Nephron progenitor cell (in vitro differentiated cells): Measurements from ENCODE around the gene YTHDF1.
"Not testable (repeated sequence)": the region's sequence is repeated elsewhere in the genome, so short reads cannot be mapped to it uniquely, and the experiment has no call there.

Experiments used
- DNase-seq: peaks from one replicate; pipeline ENCODE4 v3.0.0; 2021
- H3K27ac Mint-ChIP-seq: 2 replicates; pipeline ENCODE4 v1.8.0; 2021; ENCODE audit warnings: mild to moderate bottlenecking, moderate library complexity, mixed read lengths
- H3K27me3 Mint-ChIP-seq: 2 replicates; pipeline ENCODE4 v1.8.0; 2021; ENCODE audit warnings: mild to moderate bottlenecking, low read depth, mixed read lengths; ENCODE audit not compliant: poor library complexity
- H3K36me3 Mint-ChIP-seq: 2 replicates; pipeline ENCODE4 v1.8.0; 2021; ENCODE audit warnings: low read depth, mixed read lengths
- H3K4me1 Mint-ChIP-seq: 2 replicates; pipeline ENCODE4 v1.8.0; 2021; ENCODE audit warnings: mixed read lengths
- H3K4me3 Mint-ChIP-seq: 2 replicates; pipeline ENCODE4 v1.8.0; 2021; ENCODE audit warnings: mild to moderate bottlenecking, moderate library complexity, mixed read lengths
- H3K9me3 Mint-ChIP-seq: 2 replicates; pipeline ENCODE4 v1.8.0; 2021; ENCODE audit warnings: mild to moderate bottlenecking, moderate library complexity, mixed read lengths
- CTCF ChIP-seq: fragments of 200-600 bp; sonication (generic); IDR thresholded peaks from 2 replicates; pipeline ENCODE4 v1.5.0; 2021; ENCODE audit warnings: antibody characterized with exemption

YTHDF1 gene

GRCh38 chr20:63159826-63160640 lies 55.9 kb downstream of the YTHDF1 start:
- Mint-ChIP-seq H3K4me3 (no peak overlapping the region), H3K36me3 (no peaks in the 10 kb centered on the region), H3K9me3 (no peaks in the 10 kb centered on the region), H3K27ac (no peak overlapping the region), H3K27me3 (peaks cover 41% of the 10 kb centered on the region), H3K4me1 (peaks cover 9% of the 10 kb centered on the region)
- no peak for DNase-seq
- TF ChIP-seq CTCF, result no peak

- DNase-seq, H3K4me1 Mint-ChIP-seq, H3K27ac Mint-ChIP-seq, H3K4me3 Mint-ChIP-seq, H3K36me3 Mint-ChIP-seq, H3K9me3 Mint-ChIP-seq: not testable (repeated sequence)
- peaks cover 48% of the 10 kb centered on the region for H3K27me3 Mint-ChIP-seq
These were observed 56.7 kb downstream of the YTHDF1 start for GRCh38 chr20:63159251-63159650.

GRCh38 chr20:63158845-63159244 lies 57.1 kb downstream of the YTHDF1 start:
- Mint-ChIP-seq H3K27ac (no peak overlapping the region), H3K9me3 (no peaks in the 10 kb centered on the region), H3K4me3 (no peak overlapping the region), H3K4me1 (peaks cover 9% of the 10 kb centered on the region), H3K27me3 (peaks cover 50% of the 10 kb centered on the region), H3K36me3 (no peaks in the 10 kb centered on the region)
- no peak for DNase-seq
- no peak for TF ChIP-seq CTCF

GRCh38 chr20:63158352-63158751 lies 57.6 kb downstream of the YTHDF1 start:
- H3K36me3 Mint-ChIP-seq, result no peaks in the 10 kb centered on the region
- no peaks in the 10 kb centered on the region for H3K9me3 Mint-ChIP-seq
- no peak for TF ChIP-seq CTCF
- no peak for DNase-seq
- no peak overlapping the region for H3K27ac Mint-ChIP-seq
- H3K4me3 Mint-ChIP-seq, result no peak overlapping the region
- H3K27me3 Mint-ChIP-seq, result peaks cover 51% of the 10 kb centered on the region
- peaks cover 5% of the 10 kb centered on the region for H3K4me1 Mint-ChIP-seq

- not testable (repeated sequence) for H3K4me3 Mint-ChIP-seq, H3K9me3 Mint-ChIP-seq, H3K4me1 Mint-ChIP-seq, DNase-seq, H3K36me3 Mint-ChIP-seq, H3K27ac Mint-ChIP-seq
- H3K27me3 Mint-ChIP-seq, result peaks cover 47% of the 10 kb centered on the region
These were observed 58.5 kb downstream of the YTHDF1 start for GRCh38 chr20:63157431-63157830.

GRCh38 chr20:63156221-63156671 lies 59.7 kb downstream of the YTHDF1 start:
- no peak overlapping the region for H3K4me3 Mint-ChIP-seq
- DNase-seq, result no peak

More at GRCh38 chr20:63156221-63156671, 59.7 kb downstream of the YTHDF1 start:
- no peaks in the 10 kb centered on the region for H3K4me1 Mint-ChIP-seq
- H3K9me3 Mint-ChIP-seq, result no peaks in the 10 kb centered on the region
- TF ChIP-seq CTCF, result no peak
- H3K27ac Mint-ChIP-seq, result no peak overlapping the region
- peaks cover 45% of the 10 kb centered on the region for H3K27me3 Mint-ChIP-seq
- H3K36me3 Mint-ChIP-seq, result no peaks in the 10 kb centered on the region
